Measurements from ENCODE around the gene RRAGD.
"Not testable (repeated sequence)": the region's sequence is repeated elsewhere in the genome, so short reads cannot be mapped to it uniquely, and the experiment has no call there.

The RRAGD gene

GRCh38 chr6:89410788-89411144 is 1.3 kb downstream of the RRAGD start:
- no peak for DNase-seq

GRCh38 chr6:89410231-89410761 is 1.8 kb downstream of the RRAGD start:
- DNase-seq = no peak

GRCh38 chr6:89409461-89410035 is 2.5 kb downstream of the RRAGD start:
- no peak for DNase-seq

- no peak for DNase-seq
Observed at GRCh38 chr6:89406141-89406540, 5.9 kb downstream of the RRAGD start.

GRCh38 chr6:89404512-89404911 is 7.6 kb downstream of the RRAGD start:
- no peak for DNase-seq

- DNase-seq = no peak
Observed at GRCh38 chr6:89402776-89403175, 9.3 kb downstream of the RRAGD start.

- no peak for DNase-seq
Observed at GRCh38 chr6:89400912-89401399, 11.1 kb downstream of the RRAGD start.

GRCh38 chr6:89400050-89400449 is 12.0 kb downstream of the RRAGD start:
- DNase-seq = no peak

GRCh38 chr6:89398762-89399525 is 13.1 kb downstream of the RRAGD start:
- DNase-seq = no peak

- DNase-seq = not testable (repeated sequence)
Observed at GRCh38 chr6:89397884-89398283, 14.2 kb downstream of the RRAGD start.

- DNase-seq = no peak
Observed at GRCh38 chr6:89393659-89394058, 18.4 kb downstream of the RRAGD start.

- DNase-seq = no peak
Observed at GRCh38 chr6:89392823-89393222, 19.2 kb downstream of the RRAGD start.

GRCh38 chr6:89388846-89389245 is 23.2 kb downstream of the RRAGD start:
- DNase-seq = no peak

- DNase-seq = no peak
Observed at GRCh38 chr6:89387516-89388201, 24.4 kb downstream of the RRAGD start.

GRCh38 chr6:89386917-89387491 is 25.1 kb downstream of the RRAGD start:
- DNase-seq = no peak

- no peak for DNase-seq
Observed at GRCh38 chr6:89385846-89386245, 26.2 kb downstream of the RRAGD start.

GRCh38 chr6:89385156-89385667 is 26.9 kb downstream of the RRAGD start:
- DNase-seq = no peak

- DNase-seq = no peak
Observed at GRCh38 chr6:89381031-89381430, 31.0 kb downstream of the RRAGD start.

GRCh38 chr6:89379281-89379680 is 32.8 kb downstream of the RRAGD start:
- no peak for DNase-seq

- no peak for DNase-seq
Observed at GRCh38 chr6:89378628-89379027, 33.4 kb downstream of the RRAGD start.

- no peak for DNase-seq
Observed at GRCh38 chr6:89375427-89376267, 36.4 kb downstream of the RRAGD start.

GRCh38 chr6:89372506-89372901 is 39.6 kb downstream of the RRAGD start:
- no peak for DNase-seq
